NCI-H2227 (cell line): ENCODE measurements around the gene MAP1LC3A.

Experiments
- DNase-seq: peaks from one replicate; lab custom pipeline; 2025; ENCODE audit not compliant: unreplicated experiment; lab: John Stamatoyannopoulos, UW

MAP1LC3A gene

GRCh38 chr20:34547844-34548613 lies 10.5 kb upstream of the MAP1LC3A start:
- DNase-seq, result no peak

GRCh38 chr20:34549291-34549928 lies 9.1 kb upstream of the MAP1LC3A start:
- DNase-seq, result peak; percentile 81

- DNase-seq, result no peak
Observed at GRCh38 chr20:34549929-34550305, 8.6 kb upstream of the MAP1LC3A start.

- no peak for DNase-seq
Observed at GRCh38 chr20:34552569-34552968, 5.9 kb upstream of the MAP1LC3A start.

GRCh38 chr20:34553366-34553867 lies 5.1 kb upstream of the MAP1LC3A start:
- no peak for DNase-seq

- peak; percentile 67 for DNase-seq
Observed at GRCh38 chr20:34557936-34558319, 590 bp upstream of the MAP1LC3A start.

- peak; percentile 43 for DNase-seq
Observed at GRCh38 chr20:34559311-34560140, 1.0 kb downstream of the MAP1LC3A start.

- no peak for DNase-seq
Observed at GRCh38 chr20:34560141-34560523, 1.6 kb downstream of the MAP1LC3A start.

- no peak for DNase-seq
Observed at GRCh38 chr20:34560614-34561013, 2.1 kb downstream of the MAP1LC3A start.

GRCh38 chr20:34561661-34562060 lies 3.1 kb downstream of the MAP1LC3A start:
- no peak for DNase-seq

GRCh38 chr20:34562641-34563040 lies 4.1 kb downstream of the MAP1LC3A start:
- DNase-seq, result peak; percentile 39

GRCh38 chr20:34564833-34565232 lies 6.3 kb downstream of the MAP1LC3A start:
- DNase-seq, result no peak

- no peak for DNase-seq
Observed at GRCh38 chr20:34566978-34567891, 8.7 kb downstream of the MAP1LC3A start.

GRCh38 chr20:34567892-34568865 lies 9.7 kb downstream of the MAP1LC3A start:
- no peak for DNase-seq

- no peak for DNase-seq
Observed at GRCh38 chr20:34569598-34569997, 11.1 kb downstream of the MAP1LC3A start.

- no peak for DNase-seq
Observed at GRCh38 chr20:34570859-34571306, 12.4 kb downstream of the MAP1LC3A start.

GRCh38 chr20:34571753-34572152 lies 13.2 kb downstream of the MAP1LC3A start:
- no peak for DNase-seq

GRCh38 chr20:34573541-34574300 lies 15.2 kb downstream of the MAP1LC3A start:
- no peak for DNase-seq

- no peak for DNase-seq
Observed at GRCh38 chr20:34574426-34574825, 15.9 kb downstream of the MAP1LC3A start.
